Tibial nerve (tissue), 4 donors: ENCODE results near the gene RPS3A.

ENCODE experiments used
- EP300 ChIP-seq, 2 donors: sonication (generic); formaldehyde crosslinking; IDR thresholded peaks; one replicate each; pipeline ENCODE4 v1.6.1; 2017; ENCODE audit warnings: antibody characterized with exemption in 2 of 2, mild to moderate bottlenecking in 1 of 2
- POLR2A ChIP-seq, 2 donors: fragments of 450-650 bp; IDR thresholded peaks; one replicate each; pipeline ENCODE4 v1.6.1; 2017; ENCODE audit warnings: antibody characterized with exemption in 2 of 2, mild to moderate bottlenecking in 2 of 2, moderate library complexity in 2 of 2
- TF ChIP-seq, protein P1 (sequence below), 5 experiments: fragments of 200-600 bp in 3 of 5; fragments of 450-650 bp in 2 of 5; sonication (generic) in 3 of 5; IDR thresholded peaks; one replicate each; pipeline ENCODE4 v1.5.1; 2016 to 2019; ENCODE audit warnings: antibody characterized with exemption in 5 of 5, mild to moderate bottlenecking in 3 of 5, moderate library complexity in 2 of 5

DNA sequence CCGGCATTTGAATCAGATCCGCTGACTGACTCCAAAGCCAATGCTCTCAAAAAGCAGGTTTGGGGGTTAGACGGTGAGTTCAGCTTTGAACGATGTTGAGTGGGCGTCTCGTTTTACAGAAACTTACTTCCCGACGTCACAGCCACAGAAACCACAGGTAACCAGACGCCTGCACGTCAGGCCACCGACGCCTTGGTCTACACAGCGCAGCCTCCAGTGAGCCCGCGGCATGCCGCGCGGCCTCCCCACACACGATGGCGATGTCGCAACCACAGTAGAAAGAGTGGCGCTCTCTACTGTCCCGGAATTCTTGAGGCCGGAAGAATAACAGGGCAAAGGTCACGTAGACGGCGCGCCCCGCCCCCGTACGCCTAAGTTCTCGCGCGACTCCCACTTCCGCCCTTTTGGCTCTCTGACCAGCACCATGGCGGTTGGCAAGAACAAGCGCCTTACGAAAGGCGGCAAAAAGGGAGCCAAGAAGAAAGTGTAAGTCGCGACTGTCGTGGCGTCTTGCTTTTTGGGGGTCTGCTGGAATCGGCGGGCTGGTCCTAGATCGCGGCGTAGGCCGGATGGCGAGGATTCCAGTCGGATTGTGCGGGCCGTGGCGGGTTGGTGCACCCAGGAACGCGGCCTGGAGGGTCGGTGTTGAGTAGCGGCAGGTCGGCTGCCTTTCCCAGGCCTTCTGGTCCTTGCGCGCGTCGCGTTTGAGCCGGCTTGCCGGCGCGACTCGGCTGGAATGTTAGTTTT is at the start of gene RPS3A:
- TF ChIP-seq POLR2A (IDR thresholded peaks at IDR 0.05) (peak; percentile 80 to 81), EP300 (IDR thresholded peaks at IDR 0.05) (peak; percentile 67 to 98)
- TF ChIP-seq, protein P1, sequence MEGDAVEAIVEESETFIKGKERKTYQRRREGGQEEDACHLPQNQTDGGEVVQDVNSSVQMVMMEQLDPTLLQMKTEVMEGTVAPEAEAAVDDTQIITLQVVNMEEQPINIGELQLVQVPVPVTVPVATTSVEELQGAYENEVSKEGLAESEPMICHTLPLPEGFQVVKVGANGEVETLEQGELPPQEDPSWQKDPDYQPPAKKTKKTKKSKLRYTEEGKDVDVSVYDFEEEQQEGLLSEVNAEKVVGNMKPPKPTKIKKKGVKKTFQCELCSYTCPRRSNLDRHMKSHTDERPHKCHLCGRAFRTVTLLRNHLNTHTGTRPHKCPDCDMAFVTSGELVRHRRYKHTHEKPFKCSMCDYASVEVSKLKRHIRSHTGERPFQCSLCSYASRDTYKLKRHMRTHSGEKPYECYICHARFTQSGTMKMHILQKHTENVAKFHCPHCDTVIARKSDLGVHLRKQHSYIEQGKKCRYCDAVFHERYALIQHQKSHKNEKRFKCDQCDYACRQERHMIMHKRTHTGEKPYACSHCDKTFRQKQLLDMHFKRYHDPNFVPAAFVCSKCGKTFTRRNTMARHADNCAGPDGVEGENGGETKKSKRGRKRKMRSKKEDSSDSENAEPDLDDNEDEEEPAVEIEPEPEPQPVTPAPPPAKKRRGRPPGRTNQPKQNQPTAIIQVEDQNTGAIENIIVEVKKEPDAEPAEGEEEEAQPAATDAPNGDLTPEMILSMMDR (IDR thresholded peaks at IDR 0.05): peak; percentile 66 to 94 (median 75)
